ENCODE data around the gene NOSIP.

GRCh38 chr19:49567861-49568441 lies 12.4 kb downstream of the NOSIP start:
- TF ChIP-seq CTCF (IDR thresholded peaks at IDR 0.05): no peak
- no peak for TF ChIP-seq EZH2 (IDR thresholded peaks at IDR 0.05)

All from neural progenitor cell (in vitro differentiated cells).